Measurements from ENCODE around the gene MYH10. TPM values are rescaled to one million over a fixed set of nuclear protein-coding genes. Genes with fewer than 3 reads are reported as not detected.

The MYH10 gene
- total and polyA plus RNA-seq, 9 of the 15 experiments (the other 6 are each of a cell fraction or from before 2014, with no cell fraction given): 16.3 to 95.3 (median 39.7) TPM

DNA sequence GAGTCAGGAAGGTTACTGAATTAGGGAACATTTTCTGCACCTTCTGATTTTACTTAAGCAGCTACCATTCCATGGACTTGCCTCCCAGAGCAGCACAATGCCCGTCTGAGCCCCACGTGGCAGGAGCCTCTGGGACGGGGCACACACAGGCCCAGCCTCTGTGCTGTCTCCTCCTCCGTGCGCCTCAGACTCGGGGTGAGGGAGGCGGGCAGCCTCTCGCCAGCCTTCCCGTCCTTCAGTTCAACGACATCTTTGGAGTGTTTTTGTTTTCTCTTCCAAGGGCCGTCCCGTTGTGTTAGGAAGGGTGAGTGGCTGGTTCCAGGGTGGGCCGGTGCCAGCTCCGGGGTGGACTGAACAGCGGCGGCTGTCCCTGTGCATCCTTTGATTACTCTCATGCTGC is 163.0 kb downstream of the MYH10 start:
- Histone ChIP-seq H3K9me3 (replicated peaks; ENCODE audit: control insufficient read depth, insufficient read depth, low read depth, low read length) (no peaks in the 10 kb centered on the region), H4K20me1 (replicated peaks; ENCODE audit: control insufficient read depth, insufficient read depth, low read length) (no peaks in the 10 kb centered on the region), H3K27ac (ENCODE audit: extremely low read depth, low read depth, low read length) (no peak overlapping the region), H3K27me3 (ENCODE audit: control insufficient read depth in 2 of 2, insufficient read depth in 2 of 2, low read length in 2 of 2) (no peaks in the 10 kb centered on the region), H3K4me3 (no peak overlapping the region), H3K36me3 (ENCODE audit: control insufficient read depth, insufficient read depth, low read length) (peaks cover 50% of the 10 kb centered on the region; the same call in 2 of the 3 replicates), H3K4me2 (ENCODE audit: insufficient read depth, low read length) (no peak overlapping the region), H3K9me1 (ENCODE audit: control insufficient read depth, insufficient read depth, low read length) (no peaks in the 10 kb centered on the region), H3K4me1 (replicated peaks in 1 of 2; ENCODE audit: control insufficient read depth in 2 of 2, insufficient read depth in 2 of 2, low read length in 2 of 2) (peaks cover 0 to 3% of the 10 kb centered on the region in 2 experiments; a peak in 2 of 5 replicates), H3K9ac (ENCODE audit: insufficient read depth in 1 of 2, low read depth in 2 of 2, low read length in 2 of 2) (no peak overlapping the region), H3K79me2 (ENCODE audit: control insufficient read depth, insufficient read depth, low read length) (no peaks in the 10 kb centered on the region), H2AFZ (ENCODE audit: low read depth, low read length) (no peak overlapping the region)
- ATAC-seq (no peak), DNase-seq (ENCODE audit: extremely low read depth in 1 of 4, low spot score in 3 of 4) (no peak), FAIRE-seq (no peak)
- CTCF ChIA-PET (ENCODE audit: low intra/inter-chr PET ratio): no interaction called here
- WGBS (ENCODE audit: insufficient coverage, low coverage, missing lambda C conversion rate): 100% methylated on average over 3 of the region's 16 CpGs
- POLR2A ChIA-PET: interaction anchor here (0.6 kb wide), 1 partner anchor 21 kb away, joined by 3 read pairs; no protein-coding TSS in a partner anchor
- in situ Hi-C loops (cut with MboI): no loop called here
- TF ChIP-seq ZNF592 (IDR thresholded peaks at IDR 0.05): no peak
- TF ChIP-seq CTBP1 (IDR thresholded peaks at IDR 0.05; ENCODE audit: borderline replicate concordance): no peak
- TF ChIP-seq CHD2 (IDR thresholded peaks at IDR 0.05; ENCODE audit: low read depth, low read length): no peak
- no peak for TF ChIP-seq ZNF263 (CRISPR knock-in tag; IDR thresholded peaks at IDR 0.05; ENCODE audit: borderline replicate concordance)
- no peak for TF ChIP-seq TFE3 (CRISPR knock-in tag; IDR thresholded peaks at IDR 0.05)
- no peak for TF ChIP-seq IRF2 (CRISPR knock-in tag; IDR thresholded peaks at IDR 0.05)
- no peak for TF ChIP-seq POLR2AphosphoS2 (IDR thresholded peaks at IDR 0.05; ENCODE audit: low read length)
- no peak for TF ChIP-seq GMEB1 (CRISPR knock-in tag; IDR thresholded peaks at IDR 0.05)
- TF ChIP-seq EWSR1 (IDR thresholded peaks at IDR 0.05; ENCODE audit: borderline replicate concordance, low read depth, partially characterized antibody): no peak
- no peak for TF ChIP-seq ZNF431 (CRISPR knock-in tag; IDR thresholded peaks at IDR 0.05)
- TF ChIP-seq EZH2 (IDR thresholded peaks at IDR 0.05; ENCODE audit: borderline replicate concordance, low read depth, low read length): no peak
- TF ChIP-seq ZNF133 (CRISPR knock-in tag; IDR thresholded peaks at IDR 0.05): no peak
- no TSS peak for BruUV-seq (replicated peaks)
- intact Hi-C loops (cut with micrococcal nuclease): no loop called here

All from K562 (cell line).